Retinal pigment epithelial cell (primary cell): ENCODE data around the gene ATP8A2.
"Not testable (repeated sequence)": the region's sequence is repeated elsewhere in the genome, so short reads cannot be mapped to it uniquely, and the experiment has no call there.

Experiments used
- DNase-seq: peaks from one replicate; pipeline ENCODE4 v3.0.0-alpha.2; 2010; ENCODE audit warnings: low read depth
- H3K4me3 ChIP-seq: 2 replicates; pipeline ENCODE4 v1.5.1; 2011; ENCODE audit warnings: mild to moderate bottlenecking, low read length, control low read depth, moderate library complexity
- TF ChIP-seq, protein P1 (sequence below): conservative IDR thresholded peaks from 2 replicates; pipeline ENCODE4 v1.5.1; 2011; ENCODE audit warnings: low read depth, low read length, control low read depth, inconsistent platforms

ATP8A2 gene

DNA sequence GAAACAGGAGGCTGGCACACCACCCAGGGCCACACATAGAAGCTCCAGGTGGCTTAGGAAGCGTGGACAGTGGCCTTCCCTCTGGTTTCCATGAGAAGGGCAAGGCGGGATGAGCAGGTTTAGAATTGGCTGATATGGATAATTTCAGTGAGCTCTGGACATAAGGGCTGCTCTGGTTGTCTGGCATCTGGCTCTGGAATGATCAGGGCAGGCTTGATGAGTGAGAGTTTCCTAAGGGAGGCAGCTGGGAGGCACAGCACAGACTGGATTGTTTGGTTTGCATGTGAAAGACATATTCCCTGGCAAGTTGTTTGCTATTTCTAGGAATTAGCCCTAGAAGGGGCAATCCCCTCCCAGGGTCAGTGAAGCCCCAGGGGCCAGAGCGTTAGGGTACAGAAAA is 129.5 kb downstream of the ATP8A2 start:
- no peak for DNase-seq
- TF ChIP-seq, protein P1, sequence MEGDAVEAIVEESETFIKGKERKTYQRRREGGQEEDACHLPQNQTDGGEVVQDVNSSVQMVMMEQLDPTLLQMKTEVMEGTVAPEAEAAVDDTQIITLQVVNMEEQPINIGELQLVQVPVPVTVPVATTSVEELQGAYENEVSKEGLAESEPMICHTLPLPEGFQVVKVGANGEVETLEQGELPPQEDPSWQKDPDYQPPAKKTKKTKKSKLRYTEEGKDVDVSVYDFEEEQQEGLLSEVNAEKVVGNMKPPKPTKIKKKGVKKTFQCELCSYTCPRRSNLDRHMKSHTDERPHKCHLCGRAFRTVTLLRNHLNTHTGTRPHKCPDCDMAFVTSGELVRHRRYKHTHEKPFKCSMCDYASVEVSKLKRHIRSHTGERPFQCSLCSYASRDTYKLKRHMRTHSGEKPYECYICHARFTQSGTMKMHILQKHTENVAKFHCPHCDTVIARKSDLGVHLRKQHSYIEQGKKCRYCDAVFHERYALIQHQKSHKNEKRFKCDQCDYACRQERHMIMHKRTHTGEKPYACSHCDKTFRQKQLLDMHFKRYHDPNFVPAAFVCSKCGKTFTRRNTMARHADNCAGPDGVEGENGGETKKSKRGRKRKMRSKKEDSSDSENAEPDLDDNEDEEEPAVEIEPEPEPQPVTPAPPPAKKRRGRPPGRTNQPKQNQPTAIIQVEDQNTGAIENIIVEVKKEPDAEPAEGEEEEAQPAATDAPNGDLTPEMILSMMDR = no peak
- no peak overlapping the region for H3K4me3 ChIP-seq

DNA sequence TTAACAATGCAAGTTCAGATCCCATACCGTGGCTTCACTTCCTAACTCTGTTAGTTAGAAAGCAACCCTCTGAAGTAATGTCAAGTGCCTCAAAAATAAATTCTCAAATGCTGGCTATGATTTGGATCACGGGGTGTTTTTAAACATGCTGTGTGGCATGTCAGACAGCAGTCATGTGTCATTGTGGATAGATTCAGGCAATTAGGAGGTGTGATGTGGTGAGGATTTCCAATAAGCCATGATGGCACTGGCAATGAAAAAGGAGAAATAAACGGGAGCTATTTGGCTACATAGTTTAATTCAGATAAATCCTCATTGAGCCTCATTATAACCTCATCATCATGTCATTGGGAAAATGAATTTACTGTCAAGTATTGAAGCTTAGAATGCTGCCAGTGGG is 130.3 kb downstream of the ATP8A2 start:
- TF ChIP-seq, protein P1 = no peak
- DNase-seq = no peak
- no peak overlapping the region for H3K4me3 ChIP-seq

DNA sequence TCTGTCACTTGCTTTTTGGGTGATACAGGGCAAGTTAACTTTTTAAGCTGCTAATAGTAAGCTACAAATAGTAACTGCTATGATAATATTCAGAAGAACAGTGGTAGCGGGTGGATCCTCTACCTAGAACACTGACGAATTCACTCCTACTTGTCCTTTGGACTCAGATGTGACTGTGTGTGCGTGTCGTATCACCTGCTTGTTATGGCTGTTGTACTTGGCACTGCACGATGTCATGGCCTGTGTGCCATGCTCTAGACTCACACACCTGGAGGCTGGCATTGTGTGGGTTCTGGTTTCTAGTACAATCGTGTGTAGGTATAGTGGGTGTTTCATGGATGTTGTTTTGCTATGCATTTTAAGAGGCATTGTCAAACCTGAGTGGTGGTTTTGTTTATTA is 130.8 kb downstream of the ATP8A2 start:
- DNase-seq = no peak
- H3K4me3 ChIP-seq = no peak overlapping the region
- TF ChIP-seq, protein P1 = no peak

DNA sequence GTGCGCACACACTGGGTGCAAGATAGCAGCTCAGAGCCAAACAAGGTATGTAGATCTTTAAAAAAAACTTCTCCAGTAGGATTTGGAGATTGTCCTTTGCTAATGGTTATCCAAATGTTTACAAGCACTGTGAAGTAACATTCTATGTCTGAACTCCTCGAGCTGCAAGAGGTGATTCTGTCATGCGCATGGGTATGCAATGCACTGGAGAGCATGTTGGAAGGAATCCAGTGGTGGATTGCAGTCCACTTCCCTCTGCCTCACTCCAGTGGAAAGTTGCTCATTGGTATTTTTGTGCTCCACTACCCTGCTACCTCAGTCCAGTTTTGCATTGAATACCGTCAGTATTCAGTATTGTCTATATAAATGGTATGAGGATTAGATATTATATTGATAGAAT is 132.1 kb downstream of the ATP8A2 start:
- TF ChIP-seq, protein P1 = no peak
- DNase-seq = no peak
- no peak overlapping the region for H3K4me3 ChIP-seq

DNA sequence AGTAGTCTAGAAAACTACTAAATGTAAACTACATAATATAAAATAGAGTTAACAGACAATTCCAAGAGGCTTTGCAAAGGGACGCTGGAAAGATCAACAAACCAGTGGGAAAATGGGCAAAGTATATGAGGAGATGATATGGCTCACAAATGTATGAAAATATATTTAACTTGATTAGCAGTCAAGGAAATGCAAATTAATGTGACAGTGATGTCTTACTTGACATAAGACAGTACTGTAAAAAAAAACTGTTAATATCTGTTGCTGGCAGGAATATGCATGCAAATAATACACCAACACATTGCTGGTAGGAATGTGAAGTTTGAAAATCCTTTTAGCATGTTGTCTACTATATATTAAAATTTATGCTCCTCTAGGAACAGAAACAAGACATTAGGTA is 136.1 kb downstream of the ATP8A2 start:
- TF ChIP-seq, protein P1 = no peak
- no peak overlapping the region for H3K4me3 ChIP-seq
- DNase-seq = no peak

DNA sequence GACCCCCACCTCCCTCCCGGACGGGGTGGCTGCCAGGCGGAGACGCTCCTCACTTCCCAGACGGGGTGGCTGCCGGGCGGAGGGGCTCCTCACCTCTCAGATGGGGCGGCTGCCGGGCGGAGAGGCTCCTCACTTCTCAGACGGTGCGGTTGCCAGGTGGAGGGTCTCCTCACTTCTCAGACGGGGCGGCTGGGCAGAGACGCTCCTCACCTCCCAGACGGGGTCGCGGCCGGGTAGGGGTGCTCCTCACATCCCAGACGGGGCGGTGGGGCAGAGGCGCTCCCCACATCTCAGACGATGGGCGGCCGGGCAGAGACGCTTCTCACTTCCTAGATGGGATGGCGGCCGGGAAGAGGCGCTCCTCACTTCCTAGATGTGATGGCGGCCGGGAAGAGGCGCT is 141.3 kb downstream of the ATP8A2 start:
- not testable (repeated sequence) for DNase-seq, H3K4me3 ChIP-seq

DNA sequence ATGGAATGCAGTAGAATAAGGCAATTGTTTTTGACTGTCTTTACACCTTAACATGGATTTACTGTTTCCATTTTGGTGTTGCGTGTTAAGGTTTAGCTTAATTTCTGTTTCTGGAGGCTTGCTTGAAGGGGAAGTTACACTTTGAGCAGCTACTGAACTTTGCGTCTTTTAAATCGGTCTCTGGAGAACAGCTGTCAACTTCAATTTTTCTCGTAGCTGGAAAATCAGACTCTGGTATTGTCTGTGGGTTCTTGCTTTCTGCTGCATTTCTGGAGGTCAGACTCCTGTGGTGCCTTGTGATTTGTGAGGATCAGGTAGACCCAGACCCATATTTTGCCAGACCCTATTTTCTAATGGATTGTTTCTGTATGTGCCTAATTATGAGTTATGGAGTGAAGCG is 146.7 kb downstream of the ATP8A2 start:
- DNase-seq = no peak
- TF ChIP-seq, protein P1 = no peak

DNA sequence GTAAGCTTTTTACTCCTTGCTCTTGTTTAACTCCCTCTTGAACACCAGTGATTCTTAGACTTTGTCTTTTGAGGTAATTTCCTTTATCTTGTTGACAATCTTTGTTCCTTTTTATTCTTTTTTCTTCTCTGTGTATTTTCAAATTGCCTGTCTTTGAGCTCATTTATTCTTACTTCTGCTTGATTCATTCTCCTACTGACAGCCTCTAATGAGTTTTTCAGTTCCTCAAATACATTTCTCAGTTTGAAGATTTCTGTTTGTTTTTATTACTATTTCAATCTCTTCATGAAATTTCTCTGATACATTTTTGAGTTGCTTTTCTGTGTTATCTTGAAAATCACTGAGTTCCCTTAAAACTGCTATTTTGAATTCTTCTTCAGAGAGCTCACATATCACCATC is 154.1 kb downstream of the ATP8A2 start:
- H3K4me3 ChIP-seq = no peak overlapping the region
- DNase-seq = no peak
- TF ChIP-seq, protein P1 = no peak

More for the DNA sequence above, 146.7 kb downstream of the ATP8A2 start:
- no peak overlapping the region for H3K4me3 ChIP-seq
